SK-N-SH treated with all-trans-retinoic acid at 6 μM for 48 hours (cell line): Measurements from ENCODE around the gene ROBO1.

Experiments used
- CSDC2 ChIP-seq: fragments of 250-450 bp; sonication (Bioruptor Pico); IDR thresholded peaks from 2 replicates; pipeline ENCODE4 v1.5.0; 2020; ENCODE audit warnings: mild to moderate bottlenecking, moderate library complexity
- GLIS3 ChIP-seq: fragments of 250-450 bp; sonication (Bioruptor Pico); IDR thresholded peaks from 2 replicates; pipeline ENCODE4 v1.5.0; 2020; ENCODE audit warnings: mild to moderate bottlenecking, moderate library complexity
- PATZ1 ChIP-seq: fragments of 250-450 bp; sonication (Bioruptor Pico); IDR thresholded peaks from 2 replicates; pipeline ENCODE4 v1.8.0; 2020; ENCODE audit warnings: mild to moderate bottlenecking, moderate library complexity, borderline replicate concordance
- POU6F1 ChIP-seq: fragments of 250-450 bp; sonication (Bioruptor Pico); IDR thresholded peaks from 2 replicates; pipeline ENCODE4 v1.8.0; 2021; ENCODE audit warnings: low read depth, mild to moderate bottlenecking, moderate library complexity, borderline replicate concordance
- RARB ChIP-seq: fragments of 250-450 bp; sonication (Bioruptor Pico); IDR thresholded peaks from 2 replicates; pipeline ENCODE4 v1.8.0; 2021; ENCODE audit warnings: mild to moderate bottlenecking, moderate library complexity
- SNAI2 ChIP-seq: fragments of 250-450 bp; sonication (Bioruptor Pico); IDR thresholded peaks from 2 replicates; pipeline ENCODE4 v1.5.0; 2020; ENCODE audit warnings: mild to moderate bottlenecking, moderate library complexity
- TCF4 ChIP-seq: fragments of 250-450 bp; sonication (Bioruptor Pico); IDR thresholded peaks from 2 replicates; pipeline ENCODE4 v1.8.0; 2021; ENCODE audit warnings: mild to moderate bottlenecking, moderate library complexity, borderline replicate concordance
- ZFP3 ChIP-seq: fragments of 250-450 bp; sonication (Bioruptor Pico); IDR thresholded peaks from 2 replicates; pipeline ENCODE4 v1.5.0; 2020; ENCODE audit warnings: mild to moderate bottlenecking, moderate library complexity
- ZNF8 ChIP-seq: fragments of 450-650 bp; formaldehyde crosslinking; IDR thresholded peaks from 2 replicates; pipeline ENCODE4 v1.5.0; 2020; ENCODE audit warnings: mild to moderate bottlenecking, moderate library complexity

GRCh38 chr3:79285380-79285779 lies 482.4 kb downstream of the ROBO1 start:
- TF ChIP-seq ZFP3 (CRISPR knock-in tag) = no peak
- TF ChIP-seq SNAI2 = no peak
- no peak for TF ChIP-seq RARB (CRISPR knock-in tag)
- no peak for TF ChIP-seq ZNF8
- TF ChIP-seq PATZ1 (CRISPR knock-in tag) = no peak
- no peak for TF ChIP-seq POU6F1
- TF ChIP-seq TCF4 = no peak
- no peak for TF ChIP-seq CSDC2 (CRISPR knock-in tag)
- no peak for TF ChIP-seq GLIS3
